DND-41 (cell line): ENCODE measurements around the gene CDK12.

Source experiments
- ATAC-seq: fragments of 200-7000 bp; cut with Tn5 transposase; 3 replicates; pipeline ENCODE4 v1.9.1; 2021; ENCODE audit warnings: low read depth; ENCODE audit not compliant: insufficient read depth
- DNase-seq: peaks from one replicate; pipeline ENCODE4 v3.0.0-alpha.2; 2020
- H2AFZ ChIP-seq: 2 replicates; pipeline ENCODE4 v1.6.0; 2012; ENCODE audit warnings: low read depth, low read length
- H3K27ac ChIP-seq: 2 replicates; pipeline ENCODE4 v1.5.1; 2012; ENCODE audit warnings: low read length, inconsistent platforms
- H3K27me3 ChIP-seq: fragments of 200-600 bp; sonication (generic); 2 replicates; pipeline ENCODE4 v1.6.0; 2012; ENCODE audit warnings: low read length, mild to moderate bottlenecking, inconsistent platforms; ENCODE audit not compliant: insufficient read depth, poor library complexity
- H3K36me3 ChIP-seq: 2 replicates; pipeline ENCODE4 v1.5.1; 2012; ENCODE audit warnings: low read length, inconsistent platforms; ENCODE audit not compliant: insufficient read depth
- H3K4me1 ChIP-seq: 2 replicates; pipeline ENCODE4 v1.5.1; 2012; ENCODE audit warnings: mild to moderate bottlenecking, low read length; ENCODE audit not compliant: insufficient read depth
- H3K4me2 ChIP-seq: 2 replicates; pipeline ENCODE4 v1.6.0; 2012; ENCODE audit warnings: mild to moderate bottlenecking, moderate library complexity, low read length, inconsistent platforms; ENCODE audit not compliant: insufficient read depth
- H3K4me3 ChIP-seq, 2 experiments: fragments of 200-600 bp in 1 of 2; shearing (Covaris generic) in 1 of 2; 2 replicates each; pipeline ENCODE4 v1.5.1; 2012 to 2016; ENCODE audit warnings: inconsistent platforms in 2 of 2, low read length in 2 of 2, mild to moderate bottlenecking in 2 of 2, low read depth in 1 of 2, moderate library complexity in 1 of 2
- H3K79me2 ChIP-seq: 2 replicates; pipeline ENCODE4 v1.6.0; 2012; ENCODE audit warnings: low read length, inconsistent platforms; ENCODE audit not compliant: insufficient read depth
- H3K9ac ChIP-seq: 2 replicates; pipeline ENCODE4 v1.6.0; 2012; ENCODE audit warnings: low read depth, mild to moderate bottlenecking, inconsistent platforms, low read length, moderate library complexity
- H3K9me3 ChIP-seq: 2 replicates; pipeline ENCODE4 v1.5.1; 2012; ENCODE audit warnings: low read length, moderate library complexity, mild to moderate bottlenecking, inconsistent platforms; ENCODE audit not compliant: insufficient read depth, severe bottlenecking
- H4K20me1 ChIP-seq: 2 replicates; pipeline ENCODE4 v1.6.0; 2012; ENCODE audit warnings: low read length; ENCODE audit not compliant: insufficient read depth
- EZH2 ChIP-seq: IDR thresholded peaks from 3 replicates; pipeline ENCODE4 v1.6.1; 2012; ENCODE audit warnings: borderline replicate concordance, low read depth, mild to moderate bottlenecking, moderate library complexity, low read length, inconsistent platforms; ENCODE audit not compliant: severe bottlenecking
- TF ChIP-seq, protein P1 (sequence below): IDR thresholded peaks from 2 replicates; pipeline ENCODE4 v1.5.1; 2012; ENCODE audit warnings: borderline replicate concordance, low read length, moderate library complexity, mild to moderate bottlenecking; ENCODE audit not compliant: poor library complexity, severe bottlenecking; ENCODE audit errors: extremely low read depth

Gene CDK12

DNA sequence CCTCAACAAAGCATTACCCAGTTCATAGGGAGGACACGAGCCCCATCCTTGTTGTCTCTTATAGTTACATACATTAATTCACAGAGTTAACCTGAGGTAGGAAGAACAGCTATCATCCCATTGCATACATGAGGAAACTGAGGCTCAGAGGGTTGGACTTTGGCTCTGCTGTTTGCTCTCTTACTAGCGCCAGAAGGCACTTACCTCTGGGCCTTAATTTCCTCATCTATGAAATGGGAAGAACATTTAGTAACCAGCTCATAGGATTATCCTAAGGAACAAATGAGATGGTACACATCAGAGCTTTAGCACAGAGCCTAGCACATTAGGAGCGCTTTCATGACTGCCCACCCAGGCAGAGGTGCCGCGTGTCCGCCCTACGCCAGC, 118.8 kb downstream of the CDK12 start:
- no peak for TF ChIP-seq EZH2
- TF ChIP-seq, protein P1, sequence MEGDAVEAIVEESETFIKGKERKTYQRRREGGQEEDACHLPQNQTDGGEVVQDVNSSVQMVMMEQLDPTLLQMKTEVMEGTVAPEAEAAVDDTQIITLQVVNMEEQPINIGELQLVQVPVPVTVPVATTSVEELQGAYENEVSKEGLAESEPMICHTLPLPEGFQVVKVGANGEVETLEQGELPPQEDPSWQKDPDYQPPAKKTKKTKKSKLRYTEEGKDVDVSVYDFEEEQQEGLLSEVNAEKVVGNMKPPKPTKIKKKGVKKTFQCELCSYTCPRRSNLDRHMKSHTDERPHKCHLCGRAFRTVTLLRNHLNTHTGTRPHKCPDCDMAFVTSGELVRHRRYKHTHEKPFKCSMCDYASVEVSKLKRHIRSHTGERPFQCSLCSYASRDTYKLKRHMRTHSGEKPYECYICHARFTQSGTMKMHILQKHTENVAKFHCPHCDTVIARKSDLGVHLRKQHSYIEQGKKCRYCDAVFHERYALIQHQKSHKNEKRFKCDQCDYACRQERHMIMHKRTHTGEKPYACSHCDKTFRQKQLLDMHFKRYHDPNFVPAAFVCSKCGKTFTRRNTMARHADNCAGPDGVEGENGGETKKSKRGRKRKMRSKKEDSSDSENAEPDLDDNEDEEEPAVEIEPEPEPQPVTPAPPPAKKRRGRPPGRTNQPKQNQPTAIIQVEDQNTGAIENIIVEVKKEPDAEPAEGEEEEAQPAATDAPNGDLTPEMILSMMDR = no peak
- Histone ChIP-seq H3K4me2 (no peak overlapping the region), H3K79me2 (no peaks in the 10 kb centered on the region), H2AFZ (no peak overlapping the region), H3K27ac (no peak overlapping the region), H3K9ac (no peak overlapping the region), H3K36me3 (no peaks in the 10 kb centered on the region), H4K20me1 (peaks cover 5% of the 10 kb centered on the region; the same call in 1 of the 2 replicates), H3K4me3 (no peak overlapping the region), H3K4me1 (no peaks in the 10 kb centered on the region), H3K9me3 (no peaks in the 10 kb centered on the region), H3K27me3 (no peaks in the 10 kb centered on the region)
- ATAC-seq = no peak
- DNase-seq = no peak

GRCh38 chr17:39581071-39581758, 119.9 kb downstream of the CDK12 start:
- Histone ChIP-seq H3K36me3 (no peaks in the 10 kb centered on the region), H3K27ac (no peak overlapping the region), H3K9me3 (no peaks in the 10 kb centered on the region), H3K79me2 (no peaks in the 10 kb centered on the region), H3K4me3 (no peak overlapping the region), H3K4me2 (no peak overlapping the region), H2AFZ (no peak overlapping the region), H4K20me1 (peaks cover 5% of the 10 kb centered on the region; the same call in 1 of the 2 replicates), H3K9ac (no peak overlapping the region), H3K4me1 (no peaks in the 10 kb centered on the region), H3K27me3 (no peaks in the 10 kb centered on the region)
- ATAC-seq (no peak), DNase-seq (no peak)
- TF ChIP-seq, protein P1 = no peak
- TF ChIP-seq EZH2 = no peak

- H3K4me3 ChIP-seq = no peak overlapping the region
- DNase-seq (no peak), ATAC-seq (no peak)
- H3K27me3 ChIP-seq = no peaks in the 10 kb centered on the region
- H3K27ac ChIP-seq = no peak overlapping the region
- H4K20me1 ChIP-seq = peaks cover 5% of the 10 kb centered on the region; the same call in 1 of the 2 replicates
- H2AFZ ChIP-seq = no peak overlapping the region
- no peak for TF ChIP-seq EZH2
- TF ChIP-seq, protein P1 = no peak
- H3K9ac ChIP-seq = no peak overlapping the region
- H3K4me1 ChIP-seq = no peaks in the 10 kb centered on the region
- no peaks in the 10 kb centered on the region for H3K36me3 ChIP-seq
- no peaks in the 10 kb centered on the region for H3K9me3 ChIP-seq
- H3K79me2 ChIP-seq = no peaks in the 10 kb centered on the region
- no peak overlapping the region for H3K4me2 ChIP-seq
Measured at GRCh38 chr17:39581759-39582085, 120.4 kb downstream of the CDK12 start.
